Activated effector memory CD4-positive, alpha-beta T cell treated with anti-CD3 and anti-CD28 coated beads, Interleukin-2, amount 50 U/mL, for 16 hours (primary cell): ENCODE results near the gene FXYD7.

Experiments used
- DNase-seq: peaks from one replicate; pipeline ENCODE4 v3.0.0-alpha.2; 2020

Gene FXYD7

GRCh38 chr19:35112995-35113688, 29.9 kb upstream of the FXYD7 start:
- no peak for DNase-seq

GRCh38 chr19:35114353-35115176, 28.5 kb upstream of the FXYD7 start:
- peak; percentile 88 for DNase-seq

- no peak for DNase-seq
These were observed 27.7 kb upstream of the FXYD7 start, which contains the start of gene FXYD3 for GRCh38 chr19:35115177-35115951. TSS of gene FXYD3 (plus strand) at chr19:35115823. CDS start at chr19:35119377, 3,554 bp downstream.

- no peak for DNase-seq
These were observed 26.8 kb upstream of the FXYD7 start for GRCh38 chr19:35116072-35116801.

GRCh38 chr19:35117116-35117515, 25.9 kb upstream of the FXYD7 start:
- DNase-seq = no peak

- no peak for DNase-seq
These were observed 25.3 kb upstream of the FXYD7 start for GRCh38 chr19:35117799-35118198.

- DNase-seq = no peak
These were observed 24.6 kb upstream of the FXYD7 start for GRCh38 chr19:35118268-35119020.

GRCh38 chr19:35119091-35119490, 24.0 kb upstream of the FXYD7 start:
- DNase-seq = no peak

GRCh38 chr19:35119578-35120155, 23.4 kb upstream of the FXYD7 start:
- DNase-seq = no peak

- DNase-seq = no peak
These were observed 22.6 kb upstream of the FXYD7 start for GRCh38 chr19:35120492-35120891.

GRCh38 chr19:35120898-35121297, 22.2 kb upstream of the FXYD7 start:
- DNase-seq = no peak

GRCh38 chr19:35122687-35123551, 20.1 kb upstream of the FXYD7 start:
- DNase-seq = no peak

- no peak for DNase-seq
These were observed 19.5 kb upstream of the FXYD7 start for GRCh38 chr19:35123573-35123972.

- DNase-seq = peak; percentile 95
These were observed 18.7 kb upstream of the FXYD7 start for GRCh38 chr19:35124098-35125060.

GRCh38 chr19:35125270-35125717, 17.8 kb upstream of the FXYD7 start:
- no peak for DNase-seq

- no peak for DNase-seq
These were observed 17.1 kb upstream of the FXYD7 start for GRCh38 chr19:35125749-35126623.

GRCh38 chr19:35126624-35126959, 16.5 kb upstream of the FXYD7 start:
- no peak for DNase-seq

- DNase-seq = no peak
These were observed 15.2 kb upstream of the FXYD7 start for GRCh38 chr19:35127871-35128270.
